HPDE6-E6E7 (cell line): ENCODE measurements around the gene KCNH3.

Experiments
- DNase-seq: peaks from one replicate; pipeline ENCODE4 v3.0.0; 2011; ENCODE audit warnings: missing footprints; ENCODE audit errors: extremely low spot score

Gene KCNH3

GRCh38 chr12:49562233-49562632 lies 23.4 kb downstream of the KCNH3 start:
- DNase-seq, result no peak

- no peak for DNase-seq
Observed at GRCh38 chr12:49562831-49563230, 24.0 kb downstream of the KCNH3 start.

- DNase-seq, result no peak
Observed at GRCh38 chr12:49563951-49564685, 25.3 kb downstream of the KCNH3 start.

- no peak for DNase-seq
Observed at GRCh38 chr12:49564686-49565405, 26.0 kb downstream of the KCNH3 start.

- no peak for DNase-seq
Observed at GRCh38 chr12:49565406-49566265, 26.8 kb downstream of the KCNH3 start.

GRCh38 chr12:49566361-49566760 lies 27.5 kb downstream of the KCNH3 start:
- no peak for DNase-seq

- no peak for DNase-seq
Observed at GRCh38 chr12:49567302-49567610, 28.4 kb downstream of the KCNH3 start.

- peak; percentile 98 for DNase-seq
Observed at GRCh38 chr12:49567611-49568441, 29.0 kb downstream of the KCNH3 start, which contains the start of gene MCRS1. TSS of gene MCRS1 (minus strand) at chr12:49568142. CDS start at chr12:49566731, 1,411 bp downstream.

- no peak for DNase-seq
Observed at GRCh38 chr12:49568442-49569162, 29.8 kb downstream of the KCNH3 start.

- DNase-seq, result no peak
Observed at GRCh38 chr12:49577589-49578315, 38.9 kb downstream of the KCNH3 start.

- DNase-seq, result no peak
Observed at GRCh38 chr12:49578471-49579112, 39.8 kb downstream of the KCNH3 start.

- peak; percentile 67 for DNase-seq
Observed at GRCh38 chr12:49580572-49581535, 42.0 kb downstream of the KCNH3 start.

GRCh38 chr12:49582201-49582600 lies 43.4 kb downstream of the KCNH3 start:
- no peak for DNase-seq

GRCh38 chr12:49582850-49583249 lies 44.0 kb downstream of the KCNH3 start:
- no peak for DNase-seq

GRCh38 chr12:49583366-49584094 lies 44.7 kb downstream of the KCNH3 start:
- DNase-seq, result no peak

- no peak for DNase-seq
Observed at GRCh38 chr12:49584591-49584990, 45.8 kb downstream of the KCNH3 start.
